ENCODE results near the gene PLA2G4B.

Gene PLA2G4B, protein sequence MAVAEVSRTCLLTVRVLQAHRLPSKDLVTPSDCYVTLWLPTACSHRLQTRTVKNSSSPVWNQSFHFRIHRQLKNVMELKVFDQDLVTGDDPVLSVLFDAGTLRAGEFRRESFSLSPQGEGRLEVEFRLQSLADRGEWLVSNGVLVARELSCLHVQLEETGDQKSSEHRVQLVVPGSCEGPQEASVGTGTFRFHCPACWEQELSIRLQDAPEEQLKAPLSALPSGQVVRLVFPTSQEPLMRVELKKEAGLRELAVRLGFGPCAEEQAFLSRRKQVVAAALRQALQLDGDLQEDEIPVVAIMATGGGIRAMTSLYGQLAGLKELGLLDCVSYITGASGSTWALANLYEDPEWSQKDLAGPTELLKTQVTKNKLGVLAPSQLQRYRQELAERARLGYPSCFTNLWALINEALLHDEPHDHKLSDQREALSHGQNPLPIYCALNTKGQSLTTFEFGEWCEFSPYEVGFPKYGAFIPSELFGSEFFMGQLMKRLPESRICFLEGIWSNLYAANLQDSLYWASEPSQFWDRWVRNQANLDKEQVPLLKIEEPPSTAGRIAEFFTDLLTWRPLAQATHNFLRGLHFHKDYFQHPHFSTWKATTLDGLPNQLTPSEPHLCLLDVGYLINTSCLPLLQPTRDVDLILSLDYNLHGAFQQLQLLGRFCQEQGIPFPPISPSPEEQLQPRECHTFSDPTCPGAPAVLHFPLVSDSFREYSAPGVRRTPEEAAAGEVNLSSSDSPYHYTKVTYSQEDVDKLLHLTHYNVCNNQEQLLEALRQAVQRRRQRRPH

DNA sequence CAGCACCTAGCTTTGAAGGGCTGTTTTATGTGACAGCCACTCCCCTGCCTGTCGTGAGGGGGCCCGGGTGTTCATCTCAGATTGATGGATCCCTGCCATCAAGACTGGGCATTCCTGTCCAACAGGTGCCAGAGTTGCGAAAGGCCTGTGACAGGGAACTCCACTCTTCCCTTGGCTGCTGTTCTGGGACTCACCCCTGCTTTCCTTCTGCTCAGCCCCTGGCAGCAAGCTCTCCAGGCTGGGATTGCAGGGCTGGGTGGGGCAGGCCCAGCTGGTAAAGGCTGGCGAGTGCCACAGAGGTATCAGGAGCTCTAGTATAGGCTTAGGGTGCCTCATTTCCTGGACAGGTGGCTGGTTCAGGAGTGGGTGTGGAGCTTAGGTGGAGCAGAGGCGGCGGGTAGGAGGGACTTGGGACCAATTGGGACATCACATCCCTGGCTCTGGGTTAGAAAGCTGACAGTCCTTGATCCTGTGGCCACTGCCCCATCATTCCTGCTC, at the start of gene PLA2G4B:
TSS of gene PLA2G4B (plus strand) at position 448 of the 498 bp plus-strand sequence. CDS start 67 bp downstream, outside the sequence.
- no peak for DNase-seq (ENCODE audit: low read depth in 2 of 3, low spot score in 2 of 3)

DNA sequence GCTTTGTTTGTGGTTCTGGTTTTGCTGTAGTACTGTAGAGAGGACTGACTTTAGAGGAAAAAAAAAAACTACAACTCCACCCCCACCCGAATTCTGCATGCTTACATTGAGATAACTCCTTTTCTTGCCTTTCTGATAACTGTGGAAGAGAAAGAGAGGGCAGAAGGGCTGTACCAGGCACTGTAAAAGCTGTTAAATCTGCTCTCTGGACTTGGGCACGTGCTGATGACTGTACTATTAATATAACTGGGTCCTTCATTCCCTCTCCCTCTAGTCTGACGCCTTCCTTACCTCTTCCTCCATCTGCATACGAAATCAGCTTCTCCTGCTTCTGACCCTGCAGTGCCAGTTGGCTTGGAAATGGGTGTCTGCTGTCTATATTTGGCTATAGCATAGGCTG, 49.4 kb upstream of the PLA2G4B start:
- no peak for DNase-seq (ENCODE audit: low read depth in 2 of 3, low spot score in 2 of 3)

- no peak for DNase-seq (ENCODE audit: low read depth in 2 of 3, low spot score in 2 of 3)
Measured at GRCh38 chr15:41789662-41790061, 49.0 kb upstream of the PLA2G4B start.

- DNase-seq (ENCODE audit: low read depth in 2 of 3, low spot score in 2 of 3): no peak
Measured at GRCh38 chr15:41790169-41790568, 48.5 kb upstream of the PLA2G4B start.

DNA sequence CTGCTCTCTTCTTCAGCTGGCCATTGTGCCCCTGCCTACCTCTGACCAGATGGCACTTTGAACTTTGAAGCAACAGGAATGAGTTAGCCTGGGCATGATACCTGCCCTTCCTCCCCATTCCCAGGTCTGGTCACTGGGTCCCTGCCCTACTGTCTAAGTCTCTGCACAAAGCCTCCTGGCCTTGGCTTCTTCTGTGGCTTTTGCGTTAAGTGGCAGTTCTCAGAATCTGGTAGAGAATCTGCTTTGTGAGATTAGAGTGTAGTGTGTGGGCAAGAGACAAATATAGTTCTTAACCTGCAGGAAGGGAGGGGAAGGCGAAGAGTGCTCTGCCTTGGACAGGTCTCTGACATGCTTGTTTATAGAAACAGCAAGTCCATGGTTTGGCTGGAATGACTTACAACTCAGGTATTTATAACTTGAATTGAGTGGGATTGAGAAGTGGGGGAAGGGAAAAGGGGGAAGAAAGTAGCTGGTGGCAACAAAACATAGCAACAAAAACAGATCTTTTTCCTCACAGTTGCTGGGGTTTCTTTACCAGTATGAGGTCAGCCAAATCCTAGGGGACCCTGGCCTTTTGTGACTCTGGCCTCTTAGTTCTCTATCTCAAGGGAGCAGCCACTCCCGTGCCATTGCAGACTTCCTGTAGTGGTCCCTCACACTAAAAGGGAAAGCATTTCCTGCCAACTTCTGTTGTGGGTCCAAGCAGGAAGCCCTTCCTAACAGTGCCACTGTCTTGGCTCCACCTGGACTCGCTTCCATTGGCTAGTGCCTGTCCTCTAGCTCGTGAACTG, 47.7 kb upstream of the PLA2G4B start:
- no peak for DNase-seq (ENCODE audit: low read depth in 2 of 3, low spot score in 2 of 3)

DNA sequence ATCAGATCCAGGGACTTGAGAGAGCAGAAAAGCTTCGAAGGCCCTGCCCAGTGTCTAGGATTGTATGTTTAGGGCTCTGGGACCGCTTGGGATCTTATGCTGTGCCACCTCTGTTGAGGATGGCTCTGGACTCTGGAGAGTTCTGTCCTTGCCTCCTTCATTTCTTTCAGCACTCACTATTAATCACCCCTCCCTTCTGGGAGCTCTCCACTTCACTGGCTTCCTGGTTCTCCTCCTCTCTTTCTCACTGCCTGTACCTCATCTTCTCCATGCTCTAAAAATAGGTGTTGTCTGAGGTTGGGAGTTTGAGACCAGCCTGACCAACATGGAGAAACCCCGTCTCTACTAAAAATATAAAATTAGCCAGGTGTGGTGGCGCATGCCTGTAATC, 47.1 kb upstream of the PLA2G4B start:
- no peak for DNase-seq (ENCODE audit: low read depth in 2 of 3, low spot score in 2 of 3)

DNA sequence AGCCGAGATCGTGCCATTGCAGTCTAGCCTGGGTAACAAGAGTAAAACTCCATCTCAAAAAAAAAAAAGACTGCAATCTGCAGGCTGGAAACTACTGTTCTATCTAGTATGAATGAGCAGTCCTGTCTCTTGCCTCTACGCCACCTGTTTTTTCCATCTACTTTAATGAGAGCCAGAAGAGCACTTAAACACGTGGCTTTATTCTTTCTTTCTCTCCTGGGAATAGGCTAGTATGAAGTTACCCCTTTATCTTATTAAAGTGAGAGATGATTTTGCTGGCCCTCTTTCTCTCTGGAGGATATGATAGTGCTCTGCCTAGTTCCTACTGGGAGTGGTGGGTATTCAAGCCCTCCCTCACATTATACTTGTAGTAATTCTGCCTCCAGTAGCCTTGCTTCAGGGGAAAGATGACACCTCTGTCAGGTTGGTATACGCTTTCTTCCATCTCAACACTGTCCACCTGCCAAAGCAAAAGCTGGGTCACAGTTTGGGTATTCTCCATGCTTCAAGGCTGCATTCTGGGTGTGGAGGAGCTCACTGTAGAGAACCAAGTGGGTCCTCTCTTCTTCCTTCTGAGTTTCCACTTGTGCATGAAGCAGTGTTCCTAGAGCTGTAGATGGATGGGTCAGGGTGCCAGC, 46.5 kb upstream of the PLA2G4B start:
- no peak for DNase-seq (ENCODE audit: low read depth in 2 of 3, low spot score in 2 of 3)

DNA sequence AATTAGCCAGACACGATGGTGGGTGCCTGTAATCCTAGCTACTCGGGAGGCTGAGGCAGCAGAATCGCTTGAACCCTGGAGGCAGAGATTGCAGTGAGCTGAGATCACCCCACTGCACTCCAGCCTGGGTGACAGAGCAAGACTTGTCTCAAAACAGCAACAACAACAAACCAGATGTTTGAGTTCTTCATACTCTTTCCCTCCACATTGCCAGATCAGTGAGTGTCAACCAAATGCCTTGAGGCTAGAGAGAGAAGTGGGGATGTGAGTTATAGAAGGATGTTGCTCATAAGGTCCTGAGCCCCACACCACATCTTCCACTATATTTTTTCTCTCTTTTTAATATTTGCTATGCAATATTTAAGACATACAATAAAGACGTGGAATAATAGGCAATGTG, 44.6 kb upstream of the PLA2G4B start:
- no peak for DNase-seq (ENCODE audit: low read depth in 2 of 3, low spot score in 2 of 3)

- DNase-seq (ENCODE audit: low read depth in 2 of 3, low spot score in 2 of 3): no peak
Measured at GRCh38 chr15:41795996-41796856, 42.4 kb upstream of the PLA2G4B start.

DNA sequence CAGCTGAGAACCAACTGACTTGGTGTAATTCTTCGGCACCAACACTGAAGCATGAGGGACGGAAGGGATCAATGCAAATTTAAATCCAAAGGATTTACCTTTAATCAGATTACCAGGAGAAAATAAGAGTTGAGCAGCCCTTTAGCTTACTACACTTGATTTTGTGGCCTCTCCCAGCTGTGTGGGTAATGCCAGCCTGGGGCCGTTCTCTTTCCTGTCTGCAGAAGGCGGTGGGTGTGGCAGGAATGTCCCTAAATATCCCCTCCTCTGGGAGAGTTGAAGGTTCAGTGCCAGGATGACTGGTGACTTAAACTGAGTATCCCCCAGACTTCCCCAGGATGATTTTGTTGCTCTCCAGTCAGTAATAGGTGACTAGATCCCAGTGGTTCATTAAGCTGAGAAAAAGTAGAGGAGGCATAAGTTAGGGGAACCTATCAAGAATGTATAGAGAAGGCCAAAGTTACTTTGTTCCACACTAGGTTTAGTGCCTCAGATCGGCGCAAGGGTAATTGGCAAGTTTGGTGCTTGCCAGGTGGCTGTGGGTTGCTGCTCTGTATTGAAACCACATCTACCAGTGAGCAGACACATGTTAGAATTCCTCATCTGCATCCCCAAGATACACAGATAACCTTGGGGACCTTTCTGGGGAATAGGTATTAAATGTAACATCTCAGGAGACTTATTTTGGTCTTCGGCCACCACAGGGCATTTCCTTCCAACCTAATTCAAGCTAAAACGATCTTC, 41.3 kb upstream of the PLA2G4B start:
- DNase-seq (ENCODE audit: low read depth in 2 of 3, low spot score in 2 of 3): no peak

DNA sequence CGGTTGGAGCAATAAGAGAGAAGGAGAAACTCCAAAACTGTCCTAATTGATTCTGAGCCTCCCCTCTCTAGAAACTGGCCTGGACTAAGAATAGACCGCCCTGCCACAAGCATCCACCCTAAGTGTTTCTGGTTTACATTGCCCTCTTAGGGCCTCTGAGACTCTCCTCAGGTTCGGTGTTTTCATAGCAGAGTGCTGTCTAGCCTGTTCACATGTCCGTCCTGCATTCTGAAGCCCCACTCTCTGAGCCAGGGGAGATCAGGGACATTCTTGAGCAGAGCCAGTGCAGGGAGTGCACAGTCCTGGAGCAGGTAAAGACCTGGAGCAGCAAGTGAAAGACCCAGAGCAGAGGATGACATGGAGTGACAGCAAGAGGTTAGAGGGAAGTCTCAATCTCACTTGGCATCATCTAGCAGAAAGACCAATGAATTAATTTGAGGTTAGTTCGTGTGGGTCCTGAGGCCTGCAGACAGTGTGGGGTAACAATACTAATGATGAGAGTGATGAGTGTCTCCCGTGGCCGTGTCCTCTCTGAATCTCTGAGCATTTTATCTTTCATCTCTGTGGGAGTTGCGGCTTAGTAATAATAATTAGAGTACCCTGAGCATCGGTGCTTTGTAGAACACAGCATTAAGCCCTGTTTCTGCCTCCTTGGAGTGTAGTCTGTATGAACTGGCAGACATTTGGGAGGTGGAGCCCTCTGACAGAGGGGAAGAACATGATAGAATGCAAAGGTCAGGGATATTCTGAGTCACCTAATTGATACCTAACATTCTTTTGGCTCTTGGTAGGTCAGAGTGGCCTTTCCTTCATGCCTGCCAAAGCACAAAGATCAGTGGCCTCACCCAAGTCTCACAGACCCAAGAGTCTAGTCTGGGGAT, 39.8 kb upstream of the PLA2G4B start:
- no peak for DNase-seq (ENCODE audit: low read depth in 2 of 3, low spot score in 2 of 3)

- DNase-seq (ENCODE audit: low read depth in 2 of 3, low spot score in 2 of 3): no peak
Measured at GRCh38 chr15:41799488-41799805, 39.2 kb upstream of the PLA2G4B start.

DNA sequence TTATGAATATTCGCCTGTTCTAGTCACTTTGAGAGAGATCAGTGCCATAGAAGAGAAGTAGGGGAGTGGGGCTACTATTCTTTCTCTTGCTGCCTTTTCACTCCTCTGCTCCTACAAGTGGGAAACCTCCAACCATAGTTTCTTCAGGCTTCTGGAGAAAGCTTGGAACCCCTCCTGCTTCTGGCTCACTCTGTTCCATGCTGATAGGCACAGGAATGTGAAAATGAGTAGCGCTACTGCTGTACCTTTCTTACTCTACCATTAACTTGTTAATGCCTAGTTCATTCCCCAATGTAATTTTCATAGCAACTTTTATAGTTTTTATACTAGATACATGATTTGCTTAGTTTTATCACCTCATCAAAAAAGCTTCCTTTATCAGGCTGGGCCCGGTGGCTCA, 37.5 kb upstream of the PLA2G4B start:
- DNase-seq (ENCODE audit: low read depth in 2 of 3, low spot score in 2 of 3): no peak

DNA sequence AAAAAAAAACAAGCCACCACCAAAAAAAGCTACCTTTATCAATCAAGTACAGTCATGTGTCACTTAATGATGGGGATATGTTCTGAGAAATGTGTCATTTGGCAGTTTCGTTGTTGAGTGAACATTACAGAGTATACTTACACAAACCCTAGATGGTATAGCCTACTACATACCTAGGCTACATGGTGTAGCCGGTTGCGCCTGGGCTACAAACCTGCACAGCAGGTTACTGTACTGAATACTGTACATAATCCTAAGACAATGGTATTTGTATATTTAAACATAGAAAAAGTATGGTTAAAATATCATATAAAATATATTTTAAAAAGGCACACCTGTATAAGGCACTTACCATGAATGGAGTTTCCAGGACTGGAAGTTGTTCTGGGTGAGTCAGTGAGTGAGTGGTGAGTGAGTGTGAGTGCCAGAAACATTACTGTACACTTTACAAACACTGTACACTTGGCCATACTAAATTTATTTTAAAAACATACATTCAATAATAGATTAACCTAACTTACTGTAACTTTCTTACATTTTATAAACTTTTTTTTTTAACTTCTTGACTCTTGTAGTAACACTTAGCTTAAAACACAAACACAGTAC, 36.7 kb upstream of the PLA2G4B start:
- DNase-seq (ENCODE audit: low read depth in 2 of 3, low spot score in 2 of 3): no peak

- DNase-seq (ENCODE audit: low read depth in 2 of 3, low spot score in 2 of 3): no peak
Measured at GRCh38 chr15:41804361-41804760, 34.3 kb upstream of the PLA2G4B start.

- DNase-seq (ENCODE audit: low read depth in 2 of 3, low spot score in 2 of 3): no peak
Measured at GRCh38 chr15:41804916-41805666, 33.6 kb upstream of the PLA2G4B start.

DNA sequence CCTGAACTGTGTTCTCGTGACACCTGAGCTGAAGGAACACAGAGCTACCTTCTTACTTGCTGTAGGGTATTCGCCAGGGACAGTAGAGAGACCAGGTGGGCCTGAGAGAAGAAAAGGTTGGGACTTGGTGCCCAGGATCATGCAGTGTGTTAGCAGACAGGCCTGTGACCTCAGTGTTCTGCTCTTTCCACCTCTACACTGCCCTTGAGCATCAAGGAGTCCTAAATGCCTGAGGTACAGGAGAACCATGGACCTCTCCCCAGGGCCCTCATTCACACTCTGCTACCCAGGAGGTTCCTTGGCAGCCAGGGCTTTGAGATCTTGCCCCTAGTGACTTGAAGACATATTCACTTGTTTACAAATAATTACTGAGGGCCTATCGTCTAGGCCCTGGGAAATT, 32.9 kb upstream of the PLA2G4B start:
- no peak for DNase-seq (ENCODE audit: low read depth in 2 of 3, low spot score in 2 of 3)
